ENCODE data around the gene ORAI3. TPM values are rescaled to one million over a fixed set of nuclear protein-coding genes. Genes with fewer than 3 reads are reported as not detected.

The ORAI3 gene
- total and polyA plus RNA-seq, 2 of the 13 experiments (the other 11 are each of a cell fraction or from before 2014, with no cell fraction given) = 11.4 to 32.0 TPM

GRCh38 chr16:30949650-30950515, 1.0 kb downstream of the ORAI3 start (continued):
- TF ChIP-seq MAZ (IDR thresholded peaks at IDR 0.05; ENCODE audit: borderline replicate concordance, low read depth, low read length) (0 out of 2 replicates have a peak, but pooled peaks have one; percentile 55), MAZ (CRISPR knock-in tag; IDR thresholded peaks at IDR 0.05; ENCODE audit: low read depth) (peak; percentile 91), ATM (IDR thresholded peaks at IDR 0.05; ENCODE audit: borderline replicate concordance) (no peak), GATAD1 (CRISPR knock-in tag; IDR thresholded peaks at IDR 0.05) (peak; percentile 76; the same call in 1 of the 2 replicates), ZEB1 (IDR thresholded peaks at IDR 0.05; ENCODE audit: insufficient replicate concordance, low read depth) (no peak), ZNF644 (CRISPR knock-in tag; IDR thresholded peaks at IDR 0.05; ENCODE audit: low read depth) (peak; percentile 63; the same call in 1 of the 2 replicates), RFX3 (CRISPR knock-in tag; IDR thresholded peaks at IDR 0.05) (no peak; the same call in 1 of the 2 replicates), EP300 (IDR thresholded peaks at IDR 0.05; ENCODE audit: low read depth in 2 of 2, low read length in 2 of 2) (no peak; a peak in 1 of 4 replicates), EP300 (CRISPR knock-in tag; IDR thresholded peaks at IDR 0.05; ENCODE audit: borderline replicate concordance) (peak; percentile 43), ZFP41 (CRISPR knock-in tag; IDR thresholded peaks at IDR 0.05; ENCODE audit: borderline replicate concordance) (peak; percentile 34; the same call in 1 of the 2 replicates), JUN (CRISPR knock-in tag; IDR thresholded peaks at IDR 0.05) (0 out of 2 replicates have a peak, but pooled peaks have one; percentile 70), ZNF564 (CRISPR knock-in tag; IDR thresholded peaks at IDR 0.05) (peak; percentile 94), ZNF280B (CRISPR knock-in tag; IDR thresholded peaks at IDR 0.05; ENCODE audit: borderline replicate concordance) (no peak), TFDP1 (CRISPR knock-in tag; IDR thresholded peaks at IDR 0.05; ENCODE audit: borderline replicate concordance) (peak; percentile 65; the same call in 1 of the 2 replicates), ZNF317 (CRISPR knock-in tag; IDR thresholded peaks at IDR 0.05) (peak; percentile 77; the same call in 1 of the 2 replicates), ZSCAN12 (CRISPR knock-in tag; IDR thresholded peaks at IDR 0.05) (no peak), ZNF3 (CRISPR knock-in tag; IDR thresholded peaks at IDR 0.05) (no peak), ZNF326 (CRISPR knock-in tag; IDR thresholded peaks at IDR 0.05; ENCODE audit: borderline replicate concordance) (0 out of 2 replicates have a peak, but pooled peaks have one; percentile 94), HIC2 (CRISPR knock-in tag; IDR thresholded peaks at IDR 0.05; ENCODE audit: low read depth) (no peak; the same call in 1 of the 2 replicates), TOPORS (CRISPR knock-in tag; IDR thresholded peaks at IDR 0.05) (peak; percentile 88), ZNF788 (CRISPR knock-in tag; IDR thresholded peaks at IDR 0.05; ENCODE audit: borderline replicate concordance) (peak; percentile 98), KLF11 (CRISPR knock-in tag; IDR thresholded peaks at IDR 0.05) (peak; percentile 85; the same call in 1 of the 2 replicates), KDM1A (CRISPR knock-in tag; IDR thresholded peaks at IDR 0.05) (0 out of 2 replicates have a peak, but pooled peaks have one; percentile 57), BHLHE40 (IDR thresholded peaks at IDR 0.05; ENCODE audit: low read length) (0 out of 2 replicates have a peak, but pooled peaks have one; percentile 8), BRCA1 (CRISPR knock-in tag; IDR thresholded peaks at IDR 0.05) (0 out of 2 replicates have a peak, but pooled peaks have one; percentile 38), SOX6 (IDR thresholded peaks at IDR 0.05) (no peak), SOX6 (CRISPR knock-in tag; IDR thresholded peaks at IDR 0.05) (peak; percentile 76), ARNT (IDR thresholded peaks at IDR 0.05) (no peak)
